HepG2 (cell line): ENCODE results near the gene C17orf75. TPM values are rescaled to one million over a fixed set of nuclear protein-coding genes. Genes with fewer than 3 reads are reported as not detected.

ENCODE experiments used
- CHD2 ChIP-seq: IDR thresholded peaks from 2 replicates; pipeline ENCODE4 v1.6.1; 2011; ENCODE audit warnings: low read depth, low read length, improper control_type of control experiment
- GPN1 ChIP-seq: sonication (generic); formaldehyde crosslinking; IDR thresholded peaks from 2 replicates; pipeline ENCODE4 v1.5.1; 2020; ENCODE audit warnings: missing genetic modification reagents, borderline replicate concordance
- HMGXB3 ChIP-seq: sonication (generic); formaldehyde crosslinking; IDR thresholded peaks from 2 replicates; pipeline ENCODE4 v1.4.0; 2020; ENCODE audit warnings: missing genetic modification reagents, borderline replicate concordance
- HNRNPK ChIP-seq: fragments of 200-400 bp; formaldehyde crosslinking; IDR thresholded peaks from 2 replicates; pipeline ENCODE4 v1.6.1; 2018; ENCODE audit warnings: low read length, low read depth, moderate library complexity, mild to moderate bottlenecking; ENCODE audit not compliant: poor library complexity, severe bottlenecking
- KLF9 ChIP-seq: IDR thresholded peaks from 2 replicates; pipeline ENCODE4 v1.6.1; 2016; ENCODE audit warnings: low read depth
- MYC ChIP-seq: sonication (generic); formaldehyde crosslinking; IDR thresholded peaks from 2 replicates; pipeline ENCODE4 v1.9.0; 2021; ENCODE audit warnings: missing genetic modification reagents, borderline replicate concordance
- ONECUT2 ChIP-seq: sonication (generic); formaldehyde crosslinking; IDR thresholded peaks from 2 replicates; pipeline ENCODE4 v1.4.0; 2020; ENCODE audit warnings: missing genetic modification reagents
- PHF5A ChIP-seq: IDR thresholded peaks from one replicate; pipeline ENCODE4 v1.6.1; 2018; ENCODE audit warnings: low read depth, missing genetic modification reagents; ENCODE audit not compliant: unreplicated experiment
- POLR2G ChIP-seq: fragments of 200-400 bp; formaldehyde crosslinking; IDR thresholded peaks from 2 replicates; pipeline ENCODE4 v1.6.1; 2018; ENCODE audit warnings: mild to moderate bottlenecking, low read depth, low read length, moderate library complexity
- TAF1 ChIP-seq: sonication (generic); formaldehyde crosslinking; IDR thresholded peaks from 2 replicates; pipeline ENCODE4 v1.4.0; 2020; ENCODE audit warnings: missing genetic modification reagents
- TBX2 ChIP-seq: sonication (generic); formaldehyde crosslinking; IDR thresholded peaks from 2 replicates; pipeline ENCODE4 v1.5.0; 2020; ENCODE audit warnings: missing genetic modification reagents, mild to moderate bottlenecking, borderline replicate concordance
- TGIF2 ChIP-seq: IDR thresholded peaks from 2 replicates; pipeline ENCODE4 v1.6.1; 2016; ENCODE audit warnings: control low read depth, missing compliant biosample characterization
- YEATS2 ChIP-seq: sonication (generic); formaldehyde crosslinking; IDR thresholded peaks from 2 replicates; pipeline ENCODE4 v1.4.0; 2020; ENCODE audit warnings: missing genetic modification reagents, borderline replicate concordance
- ZBTB14 ChIP-seq: sonication (generic); formaldehyde crosslinking; IDR thresholded peaks from 2 replicates; pipeline ENCODE4 v1.4.0; 2020; ENCODE audit warnings: missing genetic modification reagents
- ZFX ChIP-seq: sonication (generic); formaldehyde crosslinking; IDR thresholded peaks from 2 replicates; pipeline ENCODE4 v1.4.0; 2020; ENCODE audit warnings: mild to moderate bottlenecking, low read depth, missing genetic modification reagents, moderate library complexity
- ZFYVE20 ChIP-seq: sonication (generic); formaldehyde crosslinking; IDR thresholded peaks from 2 replicates; pipeline ENCODE4 v1.8.0; 2023; ENCODE audit warnings: low read depth, mild to moderate bottlenecking, moderate library complexity, missing genetic modification reagents, borderline replicate concordance
- ZNF20 ChIP-seq: sonication (generic); formaldehyde crosslinking; IDR thresholded peaks from 2 replicates; pipeline ENCODE4 v1.4.0; 2020; ENCODE audit warnings: mild to moderate bottlenecking, moderate library complexity, missing genetic modification reagents
- ZNF33A ChIP-seq: sonication (generic); formaldehyde crosslinking; IDR thresholded peaks from 2 replicates; pipeline ENCODE4 v1.5.1; 2020; ENCODE audit warnings: missing genetic modification reagents, mild to moderate bottlenecking, moderate library complexity, borderline replicate concordance
- ZNF484 ChIP-seq: sonication (generic); formaldehyde crosslinking; IDR thresholded peaks from 2 replicates; pipeline ENCODE4 v1.5.1; 2020; ENCODE audit warnings: mild to moderate bottlenecking, low read depth, missing genetic modification reagents, borderline replicate concordance
- ZNF576 ChIP-seq: sonication (generic); formaldehyde crosslinking; IDR thresholded peaks from 2 replicates; pipeline ENCODE4 v1.4.0; 2020; ENCODE audit warnings: mild to moderate bottlenecking, missing genetic modification reagents
- ZNF768 ChIP-seq: sonication (generic); formaldehyde crosslinking; IDR thresholded peaks from 2 replicates; pipeline ENCODE4 v1.4.0; 2020; ENCODE audit warnings: missing genetic modification reagents
- ZNF773 ChIP-seq: sonication (generic); formaldehyde crosslinking; IDR thresholded peaks from 2 replicates; pipeline ENCODE4 v1.4.0; 2020; ENCODE audit warnings: missing genetic modification reagents, borderline replicate concordance
- ZNF788 ChIP-seq: sonication (generic); formaldehyde crosslinking; IDR thresholded peaks from 2 replicates; pipeline ENCODE4 v1.5.0; 2020; ENCODE audit warnings: mild to moderate bottlenecking, missing genetic modification reagents, borderline replicate concordance
- polyA plus RNA-seq, 8 experiments: library from polyadenylated mRNA; depleted of rRNA in 3 of 8; stranded (reverse) in 7 of 8; unstranded in 1 of 8; fragments of >200 nt; fragmentation: Illumina TruSeq in 4 of 8; extraction: Trizol in 4 of 8; gene quantifications; 2 replicates each; pipeline versions ENCODE4 v1.2.1 to v1.2.3, GENCODE V29; 2011 to 2016; ENCODE audit warnings: low read depth in 4 of 8, missing spikeins in 1 of 8, mixed read lengths in 1 of 8; ENCODE audit not compliant: insufficient read depth in 1 of 8
- total RNA-seq, 5 experiments: library from RNA; depleted of rRNA; stranded (reverse); fragments of >200 nt; fragmentation: Illumina TruSeq; extraction: Trizol; gene quantifications; 2 replicates each; pipeline ENCODE4 v1.2.3, GENCODE V29; 2016; ENCODE audit warnings: low read depth in 1 of 5
- TF ChIP-seq, protein P1 (sequence below): sonication (generic); formaldehyde crosslinking; IDR thresholded peaks from 2 replicates; pipeline ENCODE4 v1.8.0; 2022; ENCODE audit warnings: missing genetic modification reagents, low read depth, mild to moderate bottlenecking, borderline replicate concordance

Gene C17orf75
- total and polyA plus RNA-seq, 2 of the 13 experiments (the other 11 are each of a cell fraction or from before 2014, with no cell fraction given) = 16.2 to 33.0 TPM

DNA sequence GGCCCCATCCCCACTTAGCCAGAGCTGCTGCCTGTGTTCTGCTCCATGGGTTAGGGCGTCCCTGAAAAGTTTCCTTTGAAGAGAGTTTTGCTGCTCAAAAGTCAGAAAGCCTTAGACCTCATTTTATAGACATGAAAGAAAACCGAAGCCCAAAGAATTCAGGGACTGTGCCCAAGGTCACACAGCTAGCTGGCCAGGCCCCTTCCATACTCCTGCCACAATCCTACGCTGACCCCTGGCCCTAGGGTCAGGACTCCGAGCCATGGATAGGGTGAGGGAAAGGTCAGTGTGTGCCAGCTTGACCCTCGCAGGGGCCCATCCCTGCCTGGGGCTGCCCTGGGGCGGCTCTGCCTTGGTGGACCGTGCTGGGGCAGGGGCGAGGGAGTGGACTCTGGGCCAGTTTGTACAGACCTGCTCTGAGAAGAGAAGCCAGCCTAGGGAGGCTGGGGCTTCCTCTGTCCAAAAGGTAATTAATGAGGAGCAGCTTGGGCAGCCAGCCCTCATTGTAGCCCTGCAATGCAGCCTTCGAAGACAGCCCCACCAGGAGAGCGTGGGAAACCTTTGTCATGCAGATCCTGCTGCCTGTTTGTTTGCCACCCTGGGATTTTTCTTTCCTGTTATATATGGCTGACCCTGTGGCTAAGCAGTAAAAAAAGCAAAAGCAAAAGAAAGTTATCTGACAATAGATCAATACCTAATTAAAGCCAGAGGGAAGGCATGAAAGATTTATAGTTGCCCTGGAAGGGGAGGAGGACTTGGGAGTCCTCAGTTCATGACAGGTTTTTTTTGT is 38.9 kb downstream of the C17orf75 start (continued):
- TF ChIP-seq GPN1 (no peak), ZFX (peak; percentile 49; the same call in 1 of the 2 replicates), HNRNPK (no peak), POLR2G (no peak), MYC (CRISPR knock-in tag) (peak; percentile 50; the same call in 1 of the 2 replicates), ZBTB14 (CRISPR knock-in tag) (no peak), ZNF576 (no peak), ZNF768 (CRISPR knock-in tag) (peak; percentile 13; the same call in 1 of the 2 replicates), ZNF773 (CRISPR knock-in tag) (no peak), TBX2 (peak; percentile 73; the same call in 1 of the 2 replicates), PHF5A (no peak), ZFYVE20 (CRISPR knock-in tag) (no peak), YEATS2 (no peak), ZNF484 (CRISPR knock-in tag) (no peak), KLF9 (CRISPR knock-in tag) (no peak), ONECUT2 (CRISPR knock-in tag) (no peak), ZNF20 (CRISPR knock-in tag) (no peak), CHD2 (no peak), ZNF788 (CRISPR knock-in tag) (peak; percentile 41; the same call in 1 of the 2 replicates), ZNF33A (no peak), HMGXB3 (CRISPR knock-in tag) (no peak), TAF1 (CRISPR knock-in tag) (no peak), TGIF2 (CRISPR knock-in tag) (no peak)
- TF ChIP-seq, protein P1, sequence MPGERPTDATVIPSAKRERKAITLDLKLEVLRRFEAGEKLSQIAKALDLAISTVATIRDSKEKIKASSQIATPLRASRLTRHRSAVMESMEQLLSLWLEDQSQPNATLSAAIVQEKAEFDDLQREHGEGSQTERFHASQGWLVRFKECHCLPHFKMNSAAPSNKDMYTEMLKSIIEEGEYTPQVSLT (CRISPR knock-in tag) = no peak
